ENCODE measurements around the gene PACS2.
"Not testable (repeated sequence)": the region's sequence is repeated elsewhere in the genome, so short reads cannot be mapped to it uniquely, and the experiment has no call there.

GRCh38 chr14:105327695-105328045 is 13.1 kb downstream of the PACS2 start:
- not testable (repeated sequence) for TF ChIP-seq CTCF, POLR2A (IDR thresholded peaks at IDR 0.05)
